ENCODE measurements around the gene BTBD8.

BTBD8 gene

GRCh38 chr1:92094595-92094994, 14.4 kb downstream of the BTBD8 start:
- DNase-seq = no peak

GRCh38 chr1:92095874-92096273, 15.7 kb downstream of the BTBD8 start:
- no peak for DNase-seq

- DNase-seq = peak; percentile 2 to 46
These were observed 16.2 kb downstream of the BTBD8 start for GRCh38 chr1:92096317-92096716.

- no peak for DNase-seq
These were observed 25.5 kb downstream of the BTBD8 start for GRCh38 chr1:92105546-92106081.

- DNase-seq = no peak
These were observed 28.5 kb downstream of the BTBD8 start for GRCh38 chr1:92108631-92109030.

- DNase-seq = no peak
These were observed 37.4 kb downstream of the BTBD8 start for GRCh38 chr1:92117526-92117925.

- DNase-seq = no peak
These were observed 38.7 kb downstream of the BTBD8 start for GRCh38 chr1:92118826-92119225.

GRCh38 chr1:92123868-92124267, 43.7 kb downstream of the BTBD8 start:
- DNase-seq = no peak

GRCh38 chr1:92125204-92125603, 45.1 kb downstream of the BTBD8 start:
- no peak for DNase-seq

- no peak for DNase-seq
These were observed 45.9 kb downstream of the BTBD8 start for GRCh38 chr1:92126088-92126487.

GRCh38 chr1:92134331-92134730, 54.2 kb downstream of the BTBD8 start:
- DNase-seq = no peak

GRCh38 chr1:92136341-92136740, 56.2 kb downstream of the BTBD8 start:
- no peak for DNase-seq

GRCh38 chr1:92154934-92155333, 74.8 kb downstream of the BTBD8 start:
- no peak for DNase-seq

GRCh38 chr1:92159593-92159992, 79.4 kb downstream of the BTBD8 start:
- DNase-seq = no peak

GRCh38 chr1:92165389-92165788, 85.2 kb downstream of the BTBD8 start:
- no peak for DNase-seq

GRCh38 chr1:92167151-92167550, 87.0 kb downstream of the BTBD8 start:
- no peak for DNase-seq

- no peak for DNase-seq
These were observed 88.5 kb downstream of the BTBD8 start for GRCh38 chr1:92168657-92169056.

- DNase-seq = no peak
These were observed 89.3 kb downstream of the BTBD8 start for GRCh38 chr1:92169214-92170005.

GRCh38 chr1:92184632-92185031, 104.5 kb downstream of the BTBD8 start:
- DNase-seq = no peak

GRCh38 chr1:92186081-92186480, 105.9 kb downstream of the BTBD8 start:
- no peak for DNase-seq

- no peak for DNase-seq
These were observed 108.5 kb downstream of the BTBD8 start for GRCh38 chr1:92188436-92189255.

- DNase-seq = no peak
These were observed 111.6 kb downstream of the BTBD8 start for GRCh38 chr1:92191726-92192125.

- no peak for DNase-seq
These were observed 112.1 kb downstream of the BTBD8 start for GRCh38 chr1:92192246-92192645.

- peak in 1 of 2 donors; percentile 5 for DNase-seq
These were observed 114.4 kb downstream of the BTBD8 start for GRCh38 chr1:92194511-92194910.

All from bone marrow (tissue), 2 donors.